Motor neuron (in vitro differentiated cells): Measurements from ENCODE around the gene MYL9. TPM values are rescaled to one million over a fixed set of nuclear protein-coding genes. Genes with fewer than 3 reads are reported as not detected.
A peak's percentile ranks its signal among the peaks of the same experiment; 100 is the strongest.
"Not testable (repeated sequence)": the region's sequence is repeated elsewhere in the genome, so short reads cannot be mapped to it uniquely, and the experiment has no call there.

ENCODE experiments used
- ATAC-seq, 8 experiments: fragments of 200-7000 bp; cut with Tn5 transposase; replicated peaks in 6 of 8; 2 replicates each; pipeline ENCODE4 v1.8.0; 2021; ENCODE audit warnings: mild to moderate bottlenecking in 8 of 8, moderate library complexity in 8 of 8
- H3K27ac ChIP-seq, 2 donors: fragments of 250-450 bp; sonication (Bioruptor Pico); 2 replicates each; pipeline ENCODE4 v1.9.0; 2021; ENCODE audit warnings: antibody characterized with exemption in 2 of 2, mild to moderate bottlenecking in 2 of 2, moderate library complexity in 1 of 2
- H3K4me1 ChIP-seq, 2 donors: fragments of 250-450 bp; sonication (Bioruptor Pico); replicated peaks in 1 of 2; 2 replicates each; pipeline ENCODE4 v1.6.1; 2021; ENCODE audit warnings: antibody characterized with exemption in 2 of 2, mild to moderate bottlenecking in 2 of 2, moderate library complexity in 1 of 2
- H3K4me3 ChIP-seq, 5 donors: fragments of 250-450 bp; sonication (Bioruptor Pico); 2 replicates each; pipeline ENCODE4 v1.9.0; 2021; ENCODE audit warnings: antibody characterized with exemption in 5 of 5, mild to moderate bottlenecking in 5 of 5, moderate library complexity in 4 of 5
- WGBS, 10 experiments: fragments of 450-650 bp; shearing (Covaris generic); methylation state at CpG; one replicate each; pipeline ENCODE4 v1.0.0; 2022; 5-methylcytosine and 5-hydroxymethylcytosine counted together
- in situ Hi-C, 9 experiments: fragments of 400-800 bp; cut with MboI; loops; one replicate each; pipeline ENCODE4 v1.15.0; 2021; ENCODE audit warnings: low sequenced_read_pairs in 9 of 9, low pct_unique_long_range_greater_than_20kb in 2 of 9; ENCODE audit not compliant: unreplicated experiment in 9 of 9
- total RNA-seq, 8 experiments: library from RNA; unstranded; fragments of 300-600 nt; gene quantifications; 2 replicates each; pipeline versions ENCODE4 v1.2.3 to v1.2.4, GENCODE V29; 2022

MYL9 gene
- total RNA-seq, 8 experiments from 2014 or later = 0.05 to 240 (median 8.8) TPM

GRCh38 chr20:36506253-36506652 is 35.1 kb upstream of the MYL9 start:
- Histone ChIP-seq H3K4me1 (no peaks in the 10 kb centered on the region), H3K27ac (no peak overlapping the region), H3K4me3 (no peak overlapping the region)
- in situ Hi-C loops = no loop called here
- ATAC-seq = peak in 3 of 8 experiments; percentile 39 to 83 (median 46)
- WGBS, 10 experiments = 60 to 80% (median 75%) methylated on average over 1 of the region's 1 CpG; no CpG with 5 or more reads in 7 of the 10 experiments

DNA sequence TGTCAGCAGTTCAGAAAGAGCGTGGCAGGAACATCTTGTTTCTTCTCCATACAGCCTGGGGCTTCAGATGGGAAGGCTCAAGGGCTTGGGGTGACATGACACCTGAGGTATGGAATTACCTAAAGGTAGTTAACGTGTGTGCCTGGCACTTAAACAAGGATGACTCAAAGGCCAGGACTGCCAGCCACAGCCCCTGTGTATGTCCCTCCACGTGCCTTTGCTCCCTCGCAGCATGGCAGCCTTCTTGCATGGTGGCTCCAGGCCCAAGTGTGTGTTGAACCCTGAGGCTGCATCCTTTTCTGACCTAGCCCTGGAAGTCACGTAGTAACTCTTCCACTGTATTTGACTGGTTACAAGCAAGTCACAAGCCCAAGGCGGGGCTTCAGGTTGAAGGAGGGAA is 33.6 kb upstream of the MYL9 start:
- 71 to 100% (median 100%) methylated on average over 1 to 4 of the region's 6 CpGs; no CpG with 5 or more reads in 2 of the 10 experiments for WGBS, 10 experiments
- in situ Hi-C loops = no loop called here
- ATAC-seq = no peak

DNA sequence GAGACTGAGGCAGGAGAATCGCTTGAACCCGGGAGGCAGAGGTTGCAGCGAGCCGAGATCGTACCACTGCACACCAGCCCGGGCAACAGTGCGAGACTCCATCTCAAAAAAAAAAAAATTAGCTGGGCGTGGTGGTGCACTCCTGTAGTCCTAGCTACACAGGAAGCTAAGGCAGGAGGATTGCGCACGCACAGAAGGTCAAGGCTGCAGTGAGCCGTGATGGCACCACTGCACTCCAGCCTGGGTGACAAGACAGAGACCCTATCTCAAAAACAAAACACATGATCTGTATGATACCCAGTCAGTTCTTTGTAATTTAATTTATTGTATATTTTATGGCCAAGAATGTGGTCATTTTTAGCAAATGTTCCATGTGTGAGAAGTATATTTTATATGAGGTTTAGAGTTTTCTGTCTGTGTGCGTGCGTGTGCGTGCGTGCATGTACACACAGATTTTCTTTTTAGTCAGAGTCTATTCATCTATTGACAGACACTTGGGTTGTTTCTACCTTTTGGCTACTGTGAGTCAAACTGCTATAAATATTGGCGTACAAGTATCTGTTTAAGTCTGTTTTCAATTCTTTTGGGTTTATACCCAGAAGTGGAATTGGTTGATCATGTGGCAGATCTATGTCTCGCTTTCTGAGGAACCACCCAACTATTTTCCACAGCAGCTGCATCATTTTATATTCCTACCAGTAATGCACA is 22.2 kb upstream of the MYL9 start:
- in situ Hi-C loops = no loop called here
- no peak for ATAC-seq
- WGBS, 10 experiments = 91 to 100% (median 97%) methylated on average over 3 to 14 of the region's 17 CpGs; no CpG with 5 or more reads in 1 of the 10 experiments
- Histone ChIP-seq H3K4me3 (no peak overlapping the region), H3K4me1 (no peaks in the 10 kb centered on the region), H3K27ac (no peak overlapping the region)

More for the DNA sequence above, 33.6 kb upstream of the MYL9 start:
- H3K27ac ChIP-seq = no peak overlapping the region
- H3K4me3 ChIP-seq = no peak overlapping the region
- H3K4me1 ChIP-seq = no peaks in the 10 kb centered on the region

DNA sequence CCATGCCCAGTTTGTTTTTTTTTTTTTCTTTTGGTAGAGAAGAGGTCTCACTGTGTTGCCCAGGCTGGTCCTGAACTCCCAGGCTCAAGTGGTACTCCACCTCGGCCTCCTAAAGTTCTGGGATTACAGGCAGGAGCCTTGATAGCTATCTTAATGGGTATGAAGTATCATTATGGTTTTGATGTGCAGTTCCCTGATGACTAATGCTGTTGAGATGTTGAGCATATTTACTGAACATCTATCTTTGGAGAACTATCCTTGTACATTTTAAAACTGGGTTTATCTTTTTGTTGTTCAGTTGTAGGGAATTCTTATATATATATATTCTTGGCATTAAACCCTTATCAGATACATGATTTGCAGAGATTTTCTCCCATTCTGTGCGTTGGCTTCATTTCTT is 21.4 kb upstream of the MYL9 start:
- ATAC-seq = peak in 1 of 8 experiments; percentile 25
- 20 to 100% (median 90%) methylated on average over 1 to 2 of the region's 2 CpGs; no CpG with 5 or more reads in 1 of the 10 experiments for WGBS, 10 experiments
- H3K4me3 ChIP-seq = no peak overlapping the region
- in situ Hi-C loops = no loop called here
- H3K4me1 ChIP-seq = no peaks in the 10 kb centered on the region
- H3K27ac ChIP-seq = no peak overlapping the region

- no peak for ATAC-seq
- Histone ChIP-seq H3K27ac (no peak overlapping the region), H3K4me1 (no peaks in the 10 kb centered on the region), H3K4me3 (no peak overlapping the region)
- in situ Hi-C loops = no loop called here
- 75 to 100% (median 85%) methylated on average over 1 of the region's 1 CpG; no CpG with 5 or more reads in 2 of the 10 experiments for WGBS, 10 experiments
Measured at GRCh38 chr20:36521526-36521925, 19.8 kb upstream of the MYL9 start.

GRCh38 chr20:36522412-36522811 is 18.9 kb upstream of the MYL9 start:
- in situ Hi-C loops, H3K4me3 ChIP-seq, H3K4me1 ChIP-seq, ATAC-seq, H3K27ac ChIP-seq: not testable (repeated sequence)
- WGBS, 10 experiments = 92 to 100% (median 96%) methylated on average over 2 to 5 of the region's 7 CpGs; no CpG with 5 or more reads in 5 of the 10 experiments

GRCh38 chr20:36523341-36523740 is 18.0 kb upstream of the MYL9 start:
- no peak for ATAC-seq
- WGBS, 10 experiments = 84 to 100% (median 96%) methylated on average over 2 to 3 of the region's 3 CpGs
- in situ Hi-C loops = no loop called here
- no peaks in the 10 kb centered on the region for H3K4me1 ChIP-seq
- no peak overlapping the region for H3K27ac ChIP-seq
- no peak overlapping the region for H3K4me3 ChIP-seq

- no peak for ATAC-seq
- H3K27ac ChIP-seq = no peak overlapping the region
- in situ Hi-C loops = no loop called here
- H3K4me1 ChIP-seq = no peaks in the 10 kb centered on the region
- WGBS, 10 experiments = 90 to 100% (median 99%) methylated on average over 1 to 8 of the region's 17 CpGs; no CpG with 5 or more reads in 6 of the 10 experiments
- H3K4me3 ChIP-seq = no peak overlapping the region
Measured at GRCh38 chr20:36525620-36526365, 15.5 kb upstream of the MYL9 start.

DNA sequence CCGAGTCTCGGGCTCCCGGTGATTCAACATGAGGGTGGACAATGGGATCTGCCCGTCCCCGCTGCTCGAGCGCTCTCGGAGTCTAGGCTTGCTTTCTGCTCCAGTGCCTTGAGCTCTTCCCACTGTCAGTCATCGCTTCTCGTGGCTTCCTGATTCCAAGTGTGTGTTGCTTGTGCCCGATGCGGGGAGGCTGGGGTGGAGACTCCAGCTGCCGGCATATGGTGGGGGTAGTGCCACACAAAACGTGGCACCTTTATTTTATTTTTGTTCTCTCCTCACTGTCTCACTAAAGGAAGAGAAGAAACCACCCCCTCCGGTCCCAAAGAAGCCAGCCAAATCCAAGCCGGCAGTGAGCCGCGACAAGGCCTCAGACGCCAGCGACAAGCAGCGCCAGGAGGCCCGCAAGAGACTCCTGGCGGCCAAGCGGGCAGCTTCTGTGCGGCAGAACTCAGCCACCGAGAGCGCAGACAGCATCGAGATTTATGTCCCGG is 14.8 kb upstream of the MYL9 start:
- ATAC-seq = no peak
- Histone ChIP-seq H3K27ac (no peak overlapping the region), H3K4me1 (no peaks in the 10 kb centered on the region), H3K4me3 (no peak overlapping the region)
- 85 to 100% (median 94%) methylated on average over 1 to 14 of the region's 29 CpGs; no CpG with 5 or more reads in 1 of the 10 experiments for WGBS, 10 experiments
- in situ Hi-C loops = no loop called here

DNA sequence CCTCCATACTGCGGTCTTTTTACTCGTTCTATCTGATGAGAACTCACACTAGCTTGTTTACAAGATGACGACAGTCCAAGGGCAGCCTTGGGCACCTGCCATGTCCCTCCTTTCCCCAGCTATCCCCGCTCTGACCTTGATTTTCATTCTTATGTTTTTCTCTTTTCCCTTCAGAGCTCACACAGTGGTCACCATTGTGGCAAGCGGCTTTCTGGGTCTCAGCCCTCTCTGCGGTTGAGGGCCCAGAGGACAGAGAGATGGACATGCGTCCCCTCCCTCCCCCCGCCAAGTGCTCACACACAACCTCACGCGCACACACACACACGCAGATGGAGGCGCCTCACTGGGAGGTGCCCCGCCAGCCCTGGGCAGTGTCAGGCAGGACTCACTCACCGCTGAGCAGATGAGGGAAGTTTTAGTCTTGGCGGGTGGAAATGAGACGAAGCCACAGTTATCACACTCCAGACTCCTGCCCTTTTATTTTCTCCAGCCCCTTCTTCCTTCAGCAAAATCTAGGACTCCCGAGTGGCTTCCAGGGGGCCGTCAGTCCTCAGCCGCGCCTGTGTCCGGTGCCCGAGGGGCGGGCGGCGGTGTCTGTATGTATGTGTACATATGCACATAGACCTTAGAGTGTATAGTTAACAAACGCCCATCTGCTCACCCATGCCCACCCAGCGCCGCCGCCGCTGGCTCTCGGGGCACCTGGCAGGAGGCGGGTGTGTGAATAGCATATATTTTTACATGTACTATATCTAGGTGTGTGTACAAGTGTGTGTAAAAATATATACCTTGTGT is 13.8 kb upstream of the MYL9 start:
- ATAC-seq = peak in 7 of 8 experiments; percentile 27 to 98 (median 76)
- in situ Hi-C loops = no loop called here
- 20 to 100% (median 84%) methylated on average over 1 to 11 of the region's 32 CpGs; no CpG with 5 or more reads in 2 of the 10 experiments for WGBS, 10 experiments
- no peaks in the 10 kb centered on the region for H3K4me1 ChIP-seq
- no peak overlapping the region for H3K27ac ChIP-seq
- H3K4me3 ChIP-seq = no peak overlapping the region

DNA sequence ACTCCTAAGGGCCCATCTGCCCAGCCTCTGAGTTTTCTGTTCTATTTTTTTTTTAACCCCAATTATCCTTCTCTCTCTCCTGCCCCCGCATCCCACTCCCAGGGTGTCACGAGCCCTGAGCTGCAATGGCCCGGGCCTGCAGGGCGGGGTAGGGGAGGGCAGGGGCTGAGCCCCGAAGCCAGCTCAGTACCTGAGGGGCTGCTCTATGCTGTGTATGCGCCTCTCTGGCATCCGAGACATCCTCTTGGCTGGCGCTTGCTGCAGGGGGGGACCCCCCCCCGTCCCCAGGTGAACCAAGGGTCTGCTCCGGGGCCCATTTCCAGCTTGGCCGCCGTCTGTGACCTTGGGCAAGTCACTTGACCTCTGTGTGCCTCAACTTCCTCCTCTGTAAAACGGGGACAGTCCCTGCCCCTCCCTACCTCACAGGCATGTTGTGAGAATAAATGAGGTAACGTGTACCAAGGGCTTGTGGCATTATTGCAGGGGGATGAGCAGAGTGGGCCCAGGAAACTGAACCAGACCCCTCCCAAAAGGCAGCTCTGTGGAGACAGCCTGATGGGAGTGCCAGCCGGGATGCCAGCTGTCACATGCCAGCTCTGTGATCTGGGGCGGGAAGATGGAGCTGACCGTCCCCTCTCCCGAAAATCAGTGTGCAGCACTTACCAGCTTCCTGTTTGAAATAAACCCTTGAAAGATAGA is 13.0 kb upstream of the MYL9 start:
- peak in 2 of 8 experiments; percentile 18 to 20 for ATAC-seq
- 20 to 100% (median 87%) methylated on average over 1 to 4 of the region's 18 CpGs; no CpG with 5 or more reads in 6 of the 10 experiments for WGBS, 10 experiments
- Histone ChIP-seq H3K4me3 (no peak overlapping the region), H3K4me1 (no peaks in the 10 kb centered on the region), H3K27ac (no peak overlapping the region)
- in situ Hi-C loops = no loop called here

DNA sequence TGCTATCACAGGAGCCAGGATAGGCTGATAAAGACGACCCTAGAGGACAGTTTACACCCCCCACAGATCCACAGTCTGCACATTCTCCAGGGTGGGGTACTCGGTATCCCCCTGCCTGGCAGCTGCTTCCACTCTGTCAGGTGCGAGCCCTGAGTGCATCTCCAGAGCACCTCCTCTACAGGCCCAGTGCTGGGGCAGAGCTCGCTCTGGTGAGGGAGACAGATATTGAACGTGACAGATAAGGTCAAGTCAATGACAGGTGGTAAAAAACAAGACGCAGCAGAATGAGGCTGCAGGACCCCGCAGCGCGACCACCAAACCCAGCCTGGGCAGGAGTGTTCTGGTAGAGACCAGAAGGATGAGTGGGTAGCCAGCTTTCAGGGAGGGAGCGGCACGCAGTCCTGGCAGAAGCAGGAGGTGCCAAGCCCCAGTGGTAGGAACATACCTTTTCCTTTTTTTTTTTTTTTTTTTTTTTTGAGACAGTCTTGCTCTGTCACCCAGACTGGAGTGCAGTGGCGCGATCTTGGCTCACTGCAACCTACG is 12.4 kb upstream of the MYL9 start:
- Histone ChIP-seq H3K27ac (no peak overlapping the region), H3K4me1 (no peaks in the 10 kb centered on the region), H3K4me3 (no peak overlapping the region)
- 83 to 100% (median 97%) methylated on average over 2 to 6 of the region's 14 CpGs; no CpG with 5 or more reads in 4 of the 10 experiments for WGBS, 10 experiments
- ATAC-seq = peak in 1 of 8 experiments; percentile 13
- in situ Hi-C loops = no loop called here
